Esophagus squamous epithelium (tissue), 4 donors: Measurements from ENCODE around the gene GPATCH2L.

Experiments
- POLR2A ChIP-seq, 4 donors: fragments of 450-650 bp; IDR thresholded peaks; one replicate each; pipeline ENCODE4 v1.6.1; 2017; ENCODE audit warnings: antibody characterized with exemption in 4 of 4, mild to moderate bottlenecking in 4 of 4, moderate library complexity in 3 of 4
- TF ChIP-seq, protein P1 (sequence below), 6 experiments: fragments of 450-650 bp in 4 of 6; fragments of 200-600 bp in 2 of 6; sonication (generic) in 2 of 6; IDR thresholded peaks; one replicate each; pipeline ENCODE4 v1.5.1; 2016 to 2019; ENCODE audit warnings: antibody characterized with exemption in 6 of 6, mild to moderate bottlenecking in 4 of 6, moderate library complexity in 4 of 6

DNA sequence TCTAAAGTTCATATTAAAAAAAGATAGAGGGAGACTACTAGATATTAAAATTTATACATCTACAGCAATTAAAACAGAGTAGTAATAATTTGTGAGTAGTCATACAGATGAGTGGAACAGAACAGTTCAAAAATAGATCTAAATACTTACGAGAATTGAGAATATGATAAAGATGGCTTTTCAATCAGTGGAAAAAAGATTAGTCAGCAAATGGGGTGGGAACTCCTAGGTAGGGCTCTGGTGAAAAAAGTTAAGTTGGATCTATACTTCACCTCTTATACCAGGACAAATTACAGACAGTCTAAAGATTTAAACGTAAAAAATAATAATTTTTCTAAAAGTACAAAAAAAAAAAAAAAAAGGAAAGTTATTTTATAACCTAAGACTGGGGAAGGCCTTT lies 66.9 kb downstream of the GPATCH2L start:
- TF ChIP-seq POLR2A (IDR thresholded peaks at IDR 0.05): no peak
- TF ChIP-seq, protein P1, sequence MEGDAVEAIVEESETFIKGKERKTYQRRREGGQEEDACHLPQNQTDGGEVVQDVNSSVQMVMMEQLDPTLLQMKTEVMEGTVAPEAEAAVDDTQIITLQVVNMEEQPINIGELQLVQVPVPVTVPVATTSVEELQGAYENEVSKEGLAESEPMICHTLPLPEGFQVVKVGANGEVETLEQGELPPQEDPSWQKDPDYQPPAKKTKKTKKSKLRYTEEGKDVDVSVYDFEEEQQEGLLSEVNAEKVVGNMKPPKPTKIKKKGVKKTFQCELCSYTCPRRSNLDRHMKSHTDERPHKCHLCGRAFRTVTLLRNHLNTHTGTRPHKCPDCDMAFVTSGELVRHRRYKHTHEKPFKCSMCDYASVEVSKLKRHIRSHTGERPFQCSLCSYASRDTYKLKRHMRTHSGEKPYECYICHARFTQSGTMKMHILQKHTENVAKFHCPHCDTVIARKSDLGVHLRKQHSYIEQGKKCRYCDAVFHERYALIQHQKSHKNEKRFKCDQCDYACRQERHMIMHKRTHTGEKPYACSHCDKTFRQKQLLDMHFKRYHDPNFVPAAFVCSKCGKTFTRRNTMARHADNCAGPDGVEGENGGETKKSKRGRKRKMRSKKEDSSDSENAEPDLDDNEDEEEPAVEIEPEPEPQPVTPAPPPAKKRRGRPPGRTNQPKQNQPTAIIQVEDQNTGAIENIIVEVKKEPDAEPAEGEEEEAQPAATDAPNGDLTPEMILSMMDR (IDR thresholded peaks at IDR 0.05): no peak
